H1 (cell line): ENCODE measurements around the gene OR1I1. TPM values are rescaled to one million over a fixed set of nuclear protein-coding genes. Genes with fewer than 3 reads are reported as not detected.
A peak's percentile ranks its signal among the peaks of the same experiment; 100 is the strongest.

Experiments used
- CTCF ChIA-PET: fragments of 300-600 bp; sonication (Branson Sonifier 250); formaldehyde crosslinking; loops from one replicate; lab custom pipeline; 2021; ENCODE audit not compliant: partially characterized antibody; lab: Charles Lee
- POLR2A ChIA-PET: fragments of 300-600 bp; sonication (Branson Sonifier 250); formaldehyde crosslinking; loops from one replicate; lab custom pipeline; 2021; ENCODE audit warnings: inconsistent platforms; ENCODE audit not compliant: partially characterized antibody; lab: Charles Lee
- DNase-seq, 2 experiments: peaks; one replicate each; pipeline versions ENCODE4 v3.0.0 to v3.0.0-alpha.2; 2010 to 2022; ENCODE audit warnings: low spot score in 2 of 2, low read depth in 1 of 2, mixed read lengths in 1 of 2
- FAIRE-seq: peaks from 2 replicates; lab custom pipeline; 2011; peaks lifted over from hg19 to GRCh38; lab: Jason Lieb, UNC
- H2AFZ ChIP-seq: 2 replicates; pipeline ENCODE4 v1.8.1; 2012; ENCODE audit warnings: low read length, inconsistent platforms
- H2AK5ac ChIP-seq: 2 replicates; pipeline ENCODE4 v1.6.1; 2013; ENCODE audit warnings: low read depth, low read length
- H2BK120ac ChIP-seq: replicated peaks from 2 replicates; pipeline ENCODE3; 2013; ENCODE audit warnings: low read depth, low read length, inconsistent platforms
- H2BK12ac ChIP-seq: 2 replicates; pipeline ENCODE4 v1.6.1; 2013; ENCODE audit warnings: low read depth, low read length
- H2BK15ac ChIP-seq: 2 replicates; pipeline ENCODE4 v1.6.1; 2013; ENCODE audit warnings: low read length
- H2BK20ac ChIP-seq: 2 replicates; pipeline ENCODE4 v1.6.1; 2013; ENCODE audit warnings: low read length
- H2BK5ac ChIP-seq: 2 replicates; pipeline ENCODE4 v1.6.1; 2013; ENCODE audit warnings: low read depth, low read length
- H3K14ac ChIP-seq: 2 replicates; pipeline ENCODE4 v1.6.1; 2013; ENCODE audit warnings: inconsistent platforms; ENCODE audit not compliant: insufficient read length
- H3K18ac ChIP-seq: 2 replicates; pipeline ENCODE4 v1.6.1; 2013; ENCODE audit warnings: low read length; ENCODE audit errors: extremely low read depth
- H3K23ac ChIP-seq: 2 replicates; pipeline ENCODE4 v1.6.1; 2013; ENCODE audit warnings: inconsistent platforms; ENCODE audit not compliant: insufficient read length
- H3K23me2 ChIP-seq: 2 replicates; pipeline ENCODE4 v1.6.1; 2013; ENCODE audit warnings: low read depth, low read length
- H3K27ac ChIP-seq: 2 replicates; pipeline ENCODE4 v1.6.1; 2011; ENCODE audit warnings: low read depth, low read length, inconsistent platforms
- H3K27me3 ChIP-seq, 4 experiments: replicated peaks in 1 of 4; 1 replicate in 1 of 4; 2 replicates in 3 of 4; pipeline versions ENCODE4 v1.6.1 to v1.8.1; 2011 to 2013; ENCODE audit warnings: low read length in 3 of 4, mild to moderate bottlenecking in 3 of 4, inconsistent platforms in 2 of 4, mixed read lengths in 2 of 4, moderate library complexity in 1 of 4; ENCODE audit not compliant: control insufficient read depth in 3 of 4, insufficient read depth in 3 of 4; ENCODE audit errors: extremely low read depth in 1 of 4
- H3K36me3 ChIP-seq, 4 experiments: 2 replicates each; pipeline versions ENCODE4 v1.6.1 to v1.8.1; 2011 to 2013; ENCODE audit warnings: mild to moderate bottlenecking in 4 of 4, low read length in 3 of 4, moderate library complexity in 2 of 4, control low read depth in 1 of 4, inconsistent platforms in 1 of 4; ENCODE audit not compliant: insufficient read depth in 4 of 4, control insufficient read depth in 2 of 4
- H3K4ac ChIP-seq: replicated peaks from 2 replicates; pipeline ENCODE3; 2013; ENCODE audit warnings: low read length, low read depth, mixed read lengths, inconsistent platforms; ENCODE audit not compliant: insufficient read length
- H3K4me1 ChIP-seq, 4 experiments: replicated peaks in 1 of 4; 1 replicate in 1 of 4; 2 replicates in 3 of 4; pipeline versions ENCODE4 v1.6.1 to v1.8.1; 2011 to 2013; ENCODE audit warnings: low read length in 3 of 4, inconsistent platforms in 2 of 4, mixed read lengths in 1 of 4; ENCODE audit not compliant: insufficient read depth in 4 of 4, control insufficient read depth in 3 of 4
- H3K4me2 ChIP-seq, 2 experiments: 2 replicates each; pipeline versions ENCODE4 v1.6.1 to v1.8.1; 2011 to 2013; ENCODE audit warnings: low read depth in 2 of 2, low read length in 2 of 2, control low read depth in 1 of 2, inconsistent platforms in 1 of 2, mild to moderate bottlenecking in 1 of 2; ENCODE audit not compliant: insufficient read depth in 1 of 2
- H3K4me3 ChIP-seq, 4 experiments: fragments of 200-600, 300-600 bp in 1 of 4; sonication (generic), shearing (Covaris generic), sonication (Bioruptor Twin) in 1 of 4; 2 replicates each; pipeline versions ENCODE4 v1.5.1 to v1.8.1; 2011 to 2016; ENCODE audit warnings: low read length in 4 of 4, low read depth in 3 of 4, control low read depth in 2 of 4, inconsistent platforms in 2 of 4, mild to moderate bottlenecking in 2 of 4, mixed read lengths in 1 of 4, moderate library complexity in 1 of 4; ENCODE audit not compliant: insufficient read depth in 2 of 4; ENCODE audit errors: extremely low read depth in 1 of 4
- H3K56ac ChIP-seq: replicated peaks from 2 replicates; pipeline ENCODE3; 2013; ENCODE audit warnings: low read depth, mild to moderate bottlenecking, mixed read lengths, low read length, inconsistent platforms; ENCODE audit not compliant: insufficient read length
- H3K79me1 ChIP-seq: 2 replicates; pipeline ENCODE4 v1.6.1; 2013; ENCODE audit warnings: low read depth, low read length, control low read depth
- H3K79me2 ChIP-seq, 2 experiments: 2 replicates each; pipeline versions ENCODE4 v1.6.1 to v1.8.1; 2012 to 2013; ENCODE audit warnings: low read length in 2 of 2, mild to moderate bottlenecking in 2 of 2, inconsistent platforms in 1 of 2; ENCODE audit not compliant: insufficient read depth in 2 of 2, control insufficient read depth in 1 of 2
- H3K9ac ChIP-seq, 4 experiments: replicated peaks in 1 of 4; 1 replicate in 1 of 4; 2 replicates in 3 of 4; pipeline versions ENCODE4 v1.6.1 to v1.8.1; 2011 to 2013; ENCODE audit warnings: low read depth in 3 of 4, low read length in 3 of 4, control low read depth in 2 of 4, mild to moderate bottlenecking in 2 of 4, moderate library complexity in 2 of 4, inconsistent platforms in 1 of 4; ENCODE audit errors: extremely low read depth in 1 of 4
- H3K9me3 ChIP-seq, 2 experiments: 2 replicates each; pipeline versions ENCODE4 v1.6.1 to v1.8.1; 2012 to 2013; ENCODE audit warnings: mild to moderate bottlenecking in 2 of 2, moderate library complexity in 2 of 2, control low read depth in 1 of 2, inconsistent platforms in 1 of 2, low read depth in 1 of 2, low read length in 1 of 2, mixed read lengths in 1 of 2; ENCODE audit not compliant: insufficient read depth in 2 of 2
- H4K20me1 ChIP-seq, 2 experiments: replicated peaks in 1 of 2; 2 replicates each; pipeline versions ENCODE3 to v1.8.1; 2011 to 2013; ENCODE audit warnings: inconsistent platforms in 2 of 2, low read length in 2 of 2, mild to moderate bottlenecking in 1 of 2; ENCODE audit not compliant: insufficient read depth in 2 of 2, control insufficient read depth in 1 of 2
- H4K5ac ChIP-seq: 2 replicates; pipeline ENCODE4 v1.6.1; 2013; ENCODE audit warnings: low read length, low read depth, mixed read lengths, inconsistent platforms; ENCODE audit not compliant: insufficient read length
- H4K8ac ChIP-seq: 2 replicates; pipeline ENCODE4 v1.8.0; 2013; ENCODE audit warnings: mild to moderate bottlenecking, moderate library complexity, low read length, inconsistent platforms; ENCODE audit not compliant: insufficient read depth; ENCODE audit errors: extremely low read depth
- H4K91ac ChIP-seq: replicated peaks from 2 replicates; pipeline ENCODE3; 2013; ENCODE audit warnings: low read length, mixed read lengths, inconsistent platforms; ENCODE audit not compliant: insufficient read length
- ASH2L ChIP-seq: fragments of 200-600, 300-600 bp; sonication (generic); IDR thresholded peaks from one replicate; pipeline ENCODE4 v1.7.1; 2017; ENCODE audit warnings: low read length
- BACH1 ChIP-seq: IDR thresholded peaks from 2 replicates; pipeline ENCODE4 v1.6.1; 2012; ENCODE audit warnings: low read length, improper control_type of control experiment
- CBX8 ChIP-seq: fragments of 300-800, 300-1000 bp; sonication (generic); IDR thresholded peaks from 2 replicates; pipeline ENCODE4 v1.7.1; 2016; ENCODE audit warnings: low read depth, low read length, borderline replicate concordance
- EGR1 ChIP-seq: IDR thresholded peaks from 2 replicates; pipeline ENCODE4 v1.6.1; 2011; ENCODE audit warnings: low read depth, low read length, borderline replicate concordance
- HDAC6 ChIP-seq: IDR thresholded peaks from one replicate; pipeline ENCODE4 v1.7.1; 2012; ENCODE audit warnings: low read depth, mild to moderate bottlenecking, inconsistent platforms, low read length, moderate library complexity
- POLR2A ChIP-seq, 2 experiments: IDR thresholded peaks; 1 replicate in 1 of 2; 2 replicates in 1 of 2; pipeline ENCODE4 v1.6.1; 2011; ENCODE audit warnings: low read depth in 2 of 2, low read length in 2 of 2, mild to moderate bottlenecking in 2 of 2; ENCODE audit errors: control extremely low read depth in 1 of 2
- SAP30 ChIP-seq: fragments of 300-600 bp; sonication (generic); IDR thresholded peaks from 2 replicates; pipeline ENCODE4 v1.7.1; 2012; ENCODE audit warnings: low read length, moderate library complexity, mild to moderate bottlenecking, inconsistent platforms; ENCODE audit not compliant: insufficient read depth, insufficient replicate concordance
- SP4 ChIP-seq: IDR thresholded peaks from 2 replicates; pipeline ENCODE4 v1.6.1; 2012; ENCODE audit warnings: low read length, inconsistent platforms
- SUZ12 ChIP-seq: fragments of 200-600 bp; sonication (generic); IDR thresholded peaks from 2 replicates; pipeline ENCODE4 v1.6.1; 2012; ENCODE audit warnings: mild to moderate bottlenecking, inconsistent platforms, low read length, moderate library complexity, mixed read lengths
- YY1 ChIP-seq: IDR thresholded peaks from 2 replicates; pipeline ENCODE4 v1.6.1; 2011; ENCODE audit warnings: low read depth, mild to moderate bottlenecking, low read length
- ZNF274 ChIP-seq: IDR thresholded peaks from 2 replicates; pipeline ENCODE4 v1.7.0; 2012; ENCODE audit warnings: low read length, borderline replicate concordance; ENCODE audit errors: extremely low read depth
- WGBS, 2 experiments: shearing (Covaris generic) in 1 of 2; methylation state at CpG; one replicate each; pipeline versions ENCODE4 v1.1.6 to v1.1.7; 2013 to 2015; ENCODE audit warnings: low lambda C conversion rate in 2 of 2, mixed read lengths in 2 of 2, inconsistent platforms in 1 of 2, low coverage in 1 of 2, missing lambda C conversion rate in 1 of 2; ENCODE audit not compliant: insufficient replicate concordance in 2 of 2, insufficient coverage in 1 of 2, insufficient read length in 1 of 2; ENCODE audit errors: extremely low coverage in 1 of 2, missing lambda C conversion rate in 1 of 2; 5-methylcytosine and 5-hydroxymethylcytosine counted together
- polyA plus RNA-seq, 7 experiments: library from polyadenylated mRNA; depleted of rRNA in 3 of 7; stranded (reverse) in 5 of 7; unstranded in 2 of 7; fragments of >200 nt in 5 of 7; fragments of 200-250 nt in 2 of 7; gene quantifications; 1 replicate in 5 of 7; 2 replicates in 1 of 7; 4 replicates in 1 of 7; pipeline versions ENCODE4 v1.2.1 to v1.2.3, GENCODE V29; 2011 to 2013; ENCODE audit warnings: missing spikeins in 2 of 7, mixed read lengths in 2 of 7
- total RNA-seq: library from RNA; stranded (reverse); fragmentation: NEBNext Ultra II Directional; extraction: Animal tissue kit (Norgen Biotek cat#: 25700); gene quantifications from 2 replicates; pipeline ENCODE4 v1.2.1, GENCODE V29; 2021

OR1I1 gene
- total and polyA plus RNA-seq, 2 of the 8 experiments (the other 6 are each of a cell fraction or from before 2014, with no cell fraction given) = not detected

- H2BK5ac ChIP-seq = peak overlapping the region; percentile 99
- H3K4me1 ChIP-seq = peaks cover 0 to 9% (median 2%) of the 10 kb centered on the region in 4 experiments; a peak in 5 of 7 replicates
- ChIA-PET POLR2A (interaction anchor here (0.5 to 5.1 kb wide), 11 partner anchors 12 to 303 kb away, joined by 3 to 67 read pairs (median 4); partner anchors contain the start of genes AKAP8 and AKAP8L), CTCF (interaction anchor here (0.9 to 5.7 kb wide), 9 partner anchors 13 to 107 kb away, joined by 3 to 39 read pairs (median 3); partner anchors contain the start of gene EPHX3)
- H3K23ac ChIP-seq = no peak overlapping the region
- peak overlapping the region in 3 of 4 experiments; percentile 80 to 95 (median 92); a peak in 6 of 7 replicates for H3K9ac ChIP-seq
- no peaks in the 10 kb centered on the region for H3K9me3 ChIP-seq
- FAIRE-seq = peak; percentile 76
- peak overlapping the region; percentile 69 to 79 for H3K4me2 ChIP-seq
- H2BK20ac ChIP-seq = no peak overlapping the region
- H3K18ac ChIP-seq = peak overlapping the region; percentile 99
- peak overlapping the region; percentile 68 to 90 (median 82) for H3K4me3 ChIP-seq
- WGBS, 2 experiments = 2% methylated on average over 59 of the region's 61 CpGs; no CpG with 5 or more reads in 1 of the 2 experiments
- H2BK12ac ChIP-seq = peak overlapping the region; percentile 95
- H3K36me3 ChIP-seq = peaks cover 0 to 11% (median 5%) of the 10 kb centered on the region in 4 experiments; a peak in 5 of 8 replicates
- H3K27me3 ChIP-seq = no peaks in the 10 kb centered on the region
- H4K91ac ChIP-seq = peak overlapping the region; percentile 100
- H4K5ac ChIP-seq = peak overlapping the region; percentile 100
- peak overlapping the region; percentile 69; the same call in 1 of the 2 replicates for H2AFZ ChIP-seq
- peak overlapping the region; percentile 99; the same call in 1 of the 2 replicates for H2BK15ac ChIP-seq
- peaks cover 9% of the 10 kb centered on the region for H3K79me1 ChIP-seq
- peaks cover 0 to 13% of the 10 kb centered on the region in 2 experiments; a peak in 2 of 4 replicates for H3K79me2 ChIP-seq
- peaks cover 8% of the 10 kb centered on the region; the same call in 1 of the 2 replicates for H3K23me2 ChIP-seq
- H2AK5ac ChIP-seq = no peak overlapping the region
- H4K20me1 ChIP-seq = peaks cover 2 to 3% of the 10 kb centered on the region in 2 experiments
- peak overlapping the region; percentile 83 for H3K56ac ChIP-seq
- no peak overlapping the region for H3K14ac ChIP-seq
- peak overlapping the region; percentile 96 for H3K27ac ChIP-seq
- peak; percentile 97 to 98 for DNase-seq
- no peak overlapping the region for H3K4ac ChIP-seq
- peak overlapping the region; percentile 97 for H4K8ac ChIP-seq
- peak overlapping the region; percentile 86 for H2BK120ac ChIP-seq
- peak; percentile 63; the same call in 1 of the 2 replicates for TF ChIP-seq BACH1
- TF ChIP-seq HDAC6 = no peak
- TF ChIP-seq ASH2L = peak; percentile 73
- TF ChIP-seq POLR2A (IDR thresholded peaks at IDR 0.05; ENCODE audit: control extremely low read depth in 1 of 2, low read depth in 2 of 2, low read length in 2 of 2) = peak; percentile 58 to 88
- TF ChIP-seq SP4 = no peak
- no peak for TF ChIP-seq CBX8
- TF ChIP-seq ZNF274 = no peak
- TF ChIP-seq SAP30 = no peak
- TF ChIP-seq SUZ12 = no peak
- TF ChIP-seq EGR1 = peak; percentile 20; the same call in 1 of the 2 replicates
- TF ChIP-seq YY1 = no peak
Observed at GRCh38 chr19:15125232-15126067, 43.4 kb downstream of the OR1I1 start.
